Panc1 (cell line): ENCODE results near the gene SLC6A8. TPM values are rescaled to one million over a fixed set of nuclear protein-coding genes. Genes with fewer than 3 reads are reported as not detected.

Experiments
- ATAC-seq: fragments of 200-7000 bp; cut with Tn5 transposase; 2 replicates; pipeline ENCODE4 v1.9.1; 2020; ENCODE audit warnings: mild to moderate bottlenecking, moderate library complexity
- BruUV-seq: library from RNA; stranded (reverse); fragments of 400-500 nt; replicated peaks from 2 replicates; lab custom pipeline; 2021; lab: Mats Ljungman, UMichigan
- CTCF ChIA-PET: fragments of 300-600 bp; sonication (Branson Sonifier 250); formaldehyde crosslinking; loops from one replicate; lab custom pipeline; 2022; ENCODE audit warnings: antibody characterized with exemption; lab: Charles Lee
- POLR2A ChIA-PET: fragments of 300-600 bp; sonication (Branson Sonifier 250); formaldehyde crosslinking; loops from one replicate; lab custom pipeline; 2022; ENCODE audit warnings: antibody characterized with exemption; lab: Charles Lee
- DNase-seq: peaks from one replicate; pipeline ENCODE4 v3.0.0-alpha.2; 2010; ENCODE audit warnings: low read depth, low spot score
- H3K27ac ChIP-seq: 2 replicates; pipeline ENCODE4 v1.5.1; 2011; ENCODE audit warnings: mild to moderate bottlenecking, low read length, inconsistent platforms
- H3K27me3 ChIP-seq: fragments of 200-500 bp; sonication (Bioruptor generic); 2 replicates; pipeline ENCODE4 v1.6.0; 2014; ENCODE audit warnings: low read length, inconsistent platforms; ENCODE audit not compliant: control insufficient read depth, insufficient read depth
- H3K36me3 ChIP-seq: fragments of 200-500 bp; sonication (Bioruptor generic); 2 replicates; pipeline ENCODE4 v1.5.1; 2014; ENCODE audit warnings: inconsistent platforms, mild to moderate bottlenecking, low read length, moderate library complexity; ENCODE audit not compliant: control insufficient read depth, insufficient read depth
- H3K4me1 ChIP-seq: 2 replicates; pipeline ENCODE4 v1.5.1; 2011; ENCODE audit warnings: inconsistent platforms, mild to moderate bottlenecking, low read length, moderate library complexity; ENCODE audit not compliant: control insufficient read depth, insufficient read depth
- H3K4me3 ChIP-seq, 2 experiments: 2 replicates each; pipeline ENCODE4 v1.5.1; 2011 to 2012; ENCODE audit warnings: low read depth in 2 of 2, low read length in 2 of 2, mild to moderate bottlenecking in 2 of 2, inconsistent platforms in 1 of 2, moderate library complexity in 1 of 2
- H3K9me3 ChIP-seq: fragments of 200-500 bp; sonication (Bioruptor generic); 2 replicates; pipeline ENCODE4 v1.5.1; 2014; ENCODE audit warnings: low read depth, mild to moderate bottlenecking, inconsistent platforms, low read length, moderate library complexity; ENCODE audit not compliant: control insufficient read depth, insufficient read depth
- POLR2AphosphoS5 ChIP-seq: IDR thresholded peaks from 2 replicates; pipeline ENCODE4 v1.6.1; 2012; ENCODE audit warnings: mild to moderate bottlenecking, low read depth, low read length, moderate library complexity
- SIN3A ChIP-seq: IDR thresholded peaks from 2 replicates; pipeline ENCODE4 v1.6.1; 2012; ENCODE audit warnings: low read depth, mild to moderate bottlenecking, low read length, moderate library complexity, borderline replicate concordance; ENCODE audit not compliant: insufficient read depth
- TCF7L2 ChIP-seq: IDR thresholded peaks from 2 replicates; pipeline ENCODE4 v1.6.1; 2011; ENCODE audit warnings: mild to moderate bottlenecking, low read depth, low read length, inconsistent platforms
- in situ Hi-C: cut with HindIII; loops from 2 replicates; pipeline ENCODE4 v1.10.0; 2016; ENCODE audit warnings: low sequenced_read_pairs, low pct_unique_long_range_greater_than_20kb
- intact Hi-C: fragments of 100-400 bp; cut with micrococcal nuclease; formaldehyde crosslinking; loops from one replicate; pipeline ENCODE4 v1.10.0; 2022; ENCODE audit not compliant: unreplicated experiment
- total RNA-seq: library from RNA; stranded (reverse); gene quantifications from one replicate; pipeline ENCODE4 v1.2.1, GENCODE V29; 2021; ENCODE audit not compliant: unreplicated experiment
- TF ChIP-seq, protein P1 (sequence below): fragments of 450-650 bp; IDR thresholded peaks from 2 replicates; pipeline ENCODE4 v1.5.1; 2017; ENCODE audit warnings: mild to moderate bottlenecking
- TF ChIP-seq, protein P2 (sequence below), 2 experiments: IDR thresholded peaks; 2 replicates each; pipeline ENCODE4 v1.6.1; 2011 to 2012; ENCODE audit warnings: low read depth in 2 of 2, control low read depth in 1 of 2, low read length in 1 of 2, mild to moderate bottlenecking in 1 of 2, moderate library complexity in 1 of 2; ENCODE audit not compliant: insufficient read depth in 1 of 2

Gene SLC6A8
- total RNA-seq, 1 experiment from 2014 or later, result 125 TPM

- Histone ChIP-seq H3K4me3 (no peak overlapping the region), H3K27ac (no peak overlapping the region), H3K36me3 (no peaks in the 10 kb centered on the region), H3K4me1 (no peaks in the 10 kb centered on the region), H3K27me3 (no peaks in the 10 kb centered on the region), H3K9me3 (no peaks in the 10 kb centered on the region)
- ChIA-PET POLR2A (no interaction called here), CTCF (interaction anchor here (0.6 to 1.4 kb wide), 5 partner anchors 8 to 77 kb away, joined by 3 to 7 read pairs (median 3); no protein-coding TSS in a partner anchor)
- peak; percentile 79 for ATAC-seq
- no peak for DNase-seq
- in situ Hi-C loops, result no loop called here
- TF ChIP-seq POLR2AphosphoS5 (no peak), SIN3A (no peak), TCF7L2 (no peak)
- TF ChIP-seq, protein P1, sequence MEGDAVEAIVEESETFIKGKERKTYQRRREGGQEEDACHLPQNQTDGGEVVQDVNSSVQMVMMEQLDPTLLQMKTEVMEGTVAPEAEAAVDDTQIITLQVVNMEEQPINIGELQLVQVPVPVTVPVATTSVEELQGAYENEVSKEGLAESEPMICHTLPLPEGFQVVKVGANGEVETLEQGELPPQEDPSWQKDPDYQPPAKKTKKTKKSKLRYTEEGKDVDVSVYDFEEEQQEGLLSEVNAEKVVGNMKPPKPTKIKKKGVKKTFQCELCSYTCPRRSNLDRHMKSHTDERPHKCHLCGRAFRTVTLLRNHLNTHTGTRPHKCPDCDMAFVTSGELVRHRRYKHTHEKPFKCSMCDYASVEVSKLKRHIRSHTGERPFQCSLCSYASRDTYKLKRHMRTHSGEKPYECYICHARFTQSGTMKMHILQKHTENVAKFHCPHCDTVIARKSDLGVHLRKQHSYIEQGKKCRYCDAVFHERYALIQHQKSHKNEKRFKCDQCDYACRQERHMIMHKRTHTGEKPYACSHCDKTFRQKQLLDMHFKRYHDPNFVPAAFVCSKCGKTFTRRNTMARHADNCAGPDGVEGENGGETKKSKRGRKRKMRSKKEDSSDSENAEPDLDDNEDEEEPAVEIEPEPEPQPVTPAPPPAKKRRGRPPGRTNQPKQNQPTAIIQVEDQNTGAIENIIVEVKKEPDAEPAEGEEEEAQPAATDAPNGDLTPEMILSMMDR, result peak; percentile 79
- TF ChIP-seq, protein P2, sequence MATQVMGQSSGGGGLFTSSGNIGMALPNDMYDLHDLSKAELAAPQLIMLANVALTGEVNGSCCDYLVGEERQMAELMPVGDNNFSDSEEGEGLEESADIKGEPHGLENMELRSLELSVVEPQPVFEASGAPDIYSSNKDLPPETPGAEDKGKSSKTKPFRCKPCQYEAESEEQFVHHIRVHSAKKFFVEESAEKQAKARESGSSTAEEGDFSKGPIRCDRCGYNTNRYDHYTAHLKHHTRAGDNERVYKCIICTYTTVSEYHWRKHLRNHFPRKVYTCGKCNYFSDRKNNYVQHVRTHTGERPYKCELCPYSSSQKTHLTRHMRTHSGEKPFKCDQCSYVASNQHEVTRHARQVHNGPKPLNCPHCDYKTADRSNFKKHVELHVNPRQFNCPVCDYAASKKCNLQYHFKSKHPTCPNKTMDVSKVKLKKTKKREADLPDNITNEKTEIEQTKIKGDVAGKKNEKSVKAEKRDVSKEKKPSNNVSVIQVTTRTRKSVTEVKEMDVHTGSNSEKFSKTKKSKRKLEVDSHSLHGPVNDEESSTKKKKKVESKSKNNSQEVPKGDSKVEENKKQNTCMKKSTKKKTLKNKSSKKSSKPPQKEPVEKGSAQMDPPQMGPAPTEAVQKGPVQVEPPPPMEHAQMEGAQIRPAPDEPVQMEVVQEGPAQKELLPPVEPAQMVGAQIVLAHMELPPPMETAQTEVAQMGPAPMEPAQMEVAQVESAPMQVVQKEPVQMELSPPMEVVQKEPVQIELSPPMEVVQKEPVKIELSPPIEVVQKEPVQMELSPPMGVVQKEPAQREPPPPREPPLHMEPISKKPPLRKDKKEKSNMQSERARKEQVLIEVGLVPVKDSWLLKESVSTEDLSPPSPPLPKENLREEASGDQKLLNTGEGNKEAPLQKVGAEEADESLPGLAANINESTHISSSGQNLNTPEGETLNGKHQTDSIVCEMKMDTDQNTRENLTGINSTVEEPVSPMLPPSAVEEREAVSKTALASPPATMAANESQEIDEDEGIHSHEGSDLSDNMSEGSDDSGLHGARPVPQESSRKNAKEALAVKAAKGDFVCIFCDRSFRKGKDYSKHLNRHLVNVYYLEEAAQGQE (IDR thresholded peaks at IDR 0.05; ENCODE audit: insufficient read depth in 1 of 2, low read depth in 2 of 2, low read length in 1 of 2), result no peak
- no TSS peak for BruUV-seq
- intact Hi-C loops, result no loop called here
Measured at GRCh38 chrX:153708415-153708814, 20.7 kb downstream of the SLC6A8 start.

- no peaks in the 10 kb centered on the region for H3K4me1 ChIP-seq
- no TSS peak for BruUV-seq
- no peaks in the 10 kb centered on the region for H3K27me3 ChIP-seq
- intact Hi-C loops (no loop called here), in situ Hi-C loops (no loop called here)
- ChIA-PET CTCF (no interaction called here), POLR2A (no interaction called here)
- ATAC-seq (no peak), DNase-seq (no peak)
- no peak for TF ChIP-seq SIN3A
- TF ChIP-seq, protein P2 (IDR thresholded peaks at IDR 0.05; ENCODE audit: insufficient read depth in 1 of 2, low read depth in 2 of 2, low read length in 1 of 2), result no peak
- TF ChIP-seq, protein P1, result no peak
- no peak for TF ChIP-seq TCF7L2
- no peak for TF ChIP-seq POLR2AphosphoS5
- H3K9me3 ChIP-seq, result no peaks in the 10 kb centered on the region
- H3K36me3 ChIP-seq, result peaks cover 9% of the 10 kb centered on the region; the same call in 1 of the 2 replicates
- H3K4me3 ChIP-seq, result no peak overlapping the region
- H3K27ac ChIP-seq, result no peak overlapping the region
Measured at GRCh38 chrX:153709726-153710674, 22.3 kb downstream of the SLC6A8 start.
